HG03442 (cell line): ENCODE results near the gene GANC.
A peak's percentile ranks its signal among the peaks of the same experiment; 100 is the strongest.
"Not testable (repeated sequence)": the region's sequence is repeated elsewhere in the genome, so short reads cannot be mapped to it uniquely, and the experiment has no call there.

Experiments used
- ATAC-seq: cut with Tn5 transposase; IDR thresholded peaks from one replicate; pipeline ENCODE4 v1.9.1; 2021; ENCODE audit warnings: mild to moderate bottlenecking, moderate library complexity; ENCODE audit not compliant: unreplicated experiment

GANC gene

GRCh38 chr15:42272939-42273899 is at the start of gene GANC, which contains the start of gene TMEM87A:
Gene GANC (plus strand): TSS chr15:42273201. CDS start chr15:42274482, 1,281 bp downstream.
Gene TMEM87A (minus strand): TSS chr15:42273433. CDS start chr15:42273398, 35 bp downstream.
- peak; percentile 90 for ATAC-seq

- no peak for ATAC-seq
Observed at GRCh38 chr15:42226648-42227047, 46.4 kb upstream of the GANC start.

- ATAC-seq, result no peak
Observed at GRCh38 chr15:42228036-42228435, 45.0 kb upstream of the GANC start.

- ATAC-seq, result not testable (repeated sequence)
Observed at GRCh38 chr15:42228981-42229380, 44.0 kb upstream of the GANC start.

- no peak for ATAC-seq
Observed at GRCh38 chr15:42231088-42231487, 41.9 kb upstream of the GANC start.

GRCh38 chr15:42232606-42233005 is 40.4 kb upstream of the GANC start:
- ATAC-seq, result no peak

- ATAC-seq, result no peak
Observed at GRCh38 chr15:42233107-42233506, 39.9 kb upstream of the GANC start.

GRCh38 chr15:42239528-42240182 is 33.3 kb upstream of the GANC start:
- ATAC-seq, result no peak

GRCh38 chr15:42240823-42241222 is 32.2 kb upstream of the GANC start:
- ATAC-seq, result no peak

GRCh38 chr15:42253300-42253699 is 19.7 kb upstream of the GANC start:
- no peak for ATAC-seq

GRCh38 chr15:42264795-42265194 is 8.2 kb upstream of the GANC start:
- ATAC-seq, result no peak

- no peak for ATAC-seq
Observed at GRCh38 chr15:42267286-42267685, 5.7 kb upstream of the GANC start.

GRCh38 chr15:42270551-42270950 is 2.5 kb upstream of the GANC start:
- ATAC-seq, result no peak

- no peak for ATAC-seq
Observed at GRCh38 chr15:42270996-42271395, 2.0 kb upstream of the GANC start.

- peak; percentile 9 for ATAC-seq
Observed at GRCh38 chr15:42273900-42274701, 1.1 kb downstream of the GANC start.

GRCh38 chr15:42274702-42274989 is 1.6 kb downstream of the GANC start:
- no peak for ATAC-seq

- no peak for ATAC-seq
Observed at GRCh38 chr15:42275780-42276391, 2.9 kb downstream of the GANC start.

- ATAC-seq, result no peak
Observed at GRCh38 chr15:42276762-42277161, 3.8 kb downstream of the GANC start.

GRCh38 chr15:42279234-42279723 is 6.3 kb downstream of the GANC start:
- ATAC-seq, result no peak

GRCh38 chr15:42282344-42282743 is 9.3 kb downstream of the GANC start:
- ATAC-seq, result no peak

- ATAC-seq, result no peak
Observed at GRCh38 chr15:42282926-42283325, 9.9 kb downstream of the GANC start.
